Muscle layer of duodenum (tissue), 2 donors: ENCODE results near the gene EBPL.

Experiments used
- H3K27ac ChIP-seq: one replicate; pipeline ENCODE4 v1.7.0; 2013; ENCODE audit warnings: mild to moderate bottlenecking, low read length
- H3K27me3 ChIP-seq: one replicate; pipeline ENCODE4 v1.7.0; 2013; ENCODE audit warnings: low read depth, mild to moderate bottlenecking, control low read depth, low read length
- H3K36me3 ChIP-seq, 2 donors: one replicate each; pipeline ENCODE4 v1.7.0; 2013; ENCODE audit warnings: low read length in 2 of 2, control low read depth in 1 of 2, mild to moderate bottlenecking in 1 of 2; ENCODE audit not compliant: insufficient read depth in 2 of 2, control insufficient read depth in 1 of 2
- H3K4me1 ChIP-seq, 2 donors: one replicate each; pipeline ENCODE4 v1.7.0; 2013; ENCODE audit warnings: low read length in 2 of 2, mild to moderate bottlenecking in 2 of 2, control low read depth in 1 of 2, moderate library complexity in 1 of 2; ENCODE audit not compliant: insufficient read depth in 2 of 2, control insufficient read depth in 1 of 2
- H3K4me3 ChIP-seq, 2 donors: one replicate each; pipeline ENCODE4 v1.7.0; 2013; ENCODE audit warnings: low read length in 2 of 2, low read depth in 1 of 2, mild to moderate bottlenecking in 1 of 2
- H3K9me3 ChIP-seq, 2 donors: one replicate each; pipeline ENCODE4 v1.7.0; 2013; ENCODE audit warnings: low read length in 2 of 2, control low read depth in 1 of 2, mild to moderate bottlenecking in 1 of 2; ENCODE audit not compliant: control insufficient read depth in 1 of 2
- donor health status: healthy.

EBPL gene

DNA sequence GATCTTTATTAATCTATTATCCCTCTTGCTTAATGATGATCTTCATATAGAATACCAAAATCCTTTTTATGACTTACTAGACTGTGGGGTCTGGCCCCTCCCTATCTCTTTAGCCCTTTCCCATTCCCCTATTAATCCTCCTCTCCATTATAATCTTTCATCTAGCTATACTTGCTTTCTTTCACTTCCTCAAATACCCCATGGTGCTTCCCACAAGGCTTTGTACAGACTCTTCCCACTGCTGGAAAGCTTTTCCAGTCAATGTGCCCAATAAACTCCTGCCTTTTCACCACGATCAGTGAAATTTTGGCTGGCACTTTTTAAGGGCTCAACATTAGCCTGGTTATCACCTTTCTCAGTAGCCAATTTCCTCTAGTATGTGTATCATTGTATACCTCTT, 3.2 kb upstream of the EBPL start:
- Histone ChIP-seq H3K4me1 (no peaks in the 10 kb centered on the region), H3K27me3 (no peaks in the 10 kb centered on the region), H3K4me3 (no peak overlapping the region), H3K9me3 (no peaks in the 10 kb centered on the region), H3K27ac (no peak overlapping the region), H3K36me3 (no peaks in the 10 kb centered on the region)

GRCh38 chr13:49693877-49694276, 2.6 kb upstream of the EBPL start:
- Histone ChIP-seq H3K27ac (no peak overlapping the region), H3K36me3 (no peaks in the 10 kb centered on the region), H3K27me3 (no peaks in the 10 kb centered on the region), H3K4me3 (no peak overlapping the region), H3K4me1 (no peaks in the 10 kb centered on the region), H3K9me3 (no peaks in the 10 kb centered on the region)

DNA sequence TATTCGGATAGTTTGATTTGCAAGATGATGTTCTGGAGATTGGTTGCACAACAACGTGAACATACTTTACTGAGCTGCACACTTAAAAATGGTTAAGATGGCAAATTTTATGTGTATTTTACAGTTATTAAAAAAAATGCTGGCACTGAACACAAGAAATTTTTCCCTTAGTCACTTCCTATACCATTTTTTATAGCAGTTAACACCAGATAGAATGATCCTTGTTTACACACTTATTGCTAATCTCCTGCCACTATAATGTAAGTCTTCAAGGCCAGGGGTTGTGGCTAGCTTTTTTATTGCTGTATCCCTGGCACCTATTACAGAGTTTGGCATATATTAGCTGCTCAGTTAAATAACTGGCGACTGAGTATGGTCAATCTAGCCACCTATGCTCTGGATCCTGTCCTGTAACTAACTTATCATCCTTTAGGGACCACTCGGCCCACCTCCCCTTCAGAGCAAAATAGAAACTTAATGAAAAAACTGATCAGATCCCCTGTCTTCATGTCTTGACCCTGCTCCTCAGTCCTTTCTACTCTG, 2.0 kb upstream of the EBPL start:
- Histone ChIP-seq H3K27me3 (no peaks in the 10 kb centered on the region), H3K36me3 (no peaks in the 10 kb centered on the region), H3K4me3 (no peak overlapping the region), H3K9me3 (no peaks in the 10 kb centered on the region), H3K4me1 (no peaks in the 10 kb centered on the region), H3K27ac (no peak overlapping the region)

DNA sequence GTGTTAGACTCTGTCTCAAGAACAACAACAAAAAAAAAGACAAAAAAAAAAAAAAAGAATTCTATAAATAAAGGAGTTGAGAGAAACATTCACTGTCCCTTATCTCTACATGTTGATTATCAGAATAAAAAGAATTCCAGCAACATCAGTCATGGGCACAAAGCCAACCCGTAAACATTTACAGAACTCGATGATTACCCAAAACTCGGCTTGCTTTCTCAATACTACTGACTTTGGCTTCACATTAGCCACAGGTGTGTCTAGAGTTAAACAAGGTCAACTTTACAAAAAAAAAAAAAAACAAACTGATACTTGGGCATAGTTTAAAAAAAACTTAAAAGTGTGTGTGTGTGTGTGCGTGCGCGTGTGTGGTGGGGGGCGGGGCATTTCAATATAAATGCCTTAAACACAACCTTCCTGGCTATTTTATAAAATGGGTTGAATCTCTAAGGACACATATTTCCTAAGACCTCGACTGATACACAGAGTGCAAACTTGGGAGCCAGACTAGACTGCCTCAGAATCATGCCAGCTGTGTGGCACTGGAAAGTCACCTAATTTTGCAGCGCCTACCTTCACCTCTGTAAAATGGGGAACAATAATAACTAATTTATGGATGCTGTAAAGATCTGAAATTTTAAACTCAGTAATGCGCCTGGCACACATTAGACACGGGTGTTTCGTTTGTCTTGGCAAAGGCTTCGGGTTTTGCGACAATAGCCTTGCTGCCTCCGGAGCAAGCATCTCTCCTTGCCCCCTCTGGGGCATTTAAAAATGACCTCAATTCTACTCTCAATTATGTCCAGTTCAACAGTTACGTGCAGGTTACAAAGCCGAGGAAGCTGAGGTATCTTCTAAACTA, 922 bp downstream of the EBPL start:
- peak overlapping the region; percentile 0 for H3K27ac ChIP-seq
- no peaks in the 10 kb centered on the region for H3K27me3 ChIP-seq
- no peaks in the 10 kb centered on the region for H3K9me3 ChIP-seq
- no peaks in the 10 kb centered on the region for H3K4me1 ChIP-seq
- peaks cover 0 to 5% of the 10 kb centered on the region in 2 donors for H3K36me3 ChIP-seq
- H3K4me3 ChIP-seq = peak overlapping the region; percentile 74 to 77

GRCh38 chr13:49683489-49683888, 7.8 kb downstream of the EBPL start:
- peaks cover 0 to 5% of the 10 kb centered on the region in 2 donors for H3K36me3 ChIP-seq
- no peaks in the 10 kb centered on the region for H3K9me3 ChIP-seq
- H3K4me3 ChIP-seq = no peak overlapping the region

DNA sequence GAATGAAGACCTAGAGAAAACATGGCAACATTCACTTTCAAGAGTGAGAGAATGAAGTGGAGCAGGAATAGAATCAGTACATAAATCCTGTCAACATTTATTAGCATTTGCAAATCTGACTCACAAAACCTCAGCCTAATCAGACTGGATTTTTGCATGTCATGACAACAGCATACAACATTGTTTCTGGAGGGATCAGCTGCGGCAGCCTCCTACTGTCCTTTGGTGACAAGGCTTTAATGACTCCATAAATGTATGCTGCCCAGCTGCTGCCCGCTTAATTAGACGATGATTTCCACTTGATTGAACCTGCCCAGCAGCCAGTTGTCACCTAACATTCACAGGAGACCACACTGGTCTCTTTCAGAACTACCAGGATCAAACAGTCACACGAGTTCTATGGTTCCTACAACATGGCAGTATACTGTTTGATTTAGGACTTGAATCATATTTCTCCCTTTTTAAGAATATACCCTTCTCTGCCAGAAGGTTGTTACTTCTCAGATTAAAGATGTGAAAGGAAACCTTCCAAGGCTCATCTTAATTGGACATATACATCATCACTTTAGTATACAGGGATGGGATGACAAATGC, 9.3 kb downstream of the EBPL start:
- H3K4me1 ChIP-seq = no peaks in the 10 kb centered on the region
- no peak overlapping the region for H3K27ac ChIP-seq
- H3K4me3 ChIP-seq = no peak overlapping the region

More at GRCh38 chr13:49683489-49683888, 7.8 kb downstream of the EBPL start:
- H3K27me3 ChIP-seq = no peaks in the 10 kb centered on the region
- no peaks in the 10 kb centered on the region for H3K4me1 ChIP-seq
- no peak overlapping the region for H3K27ac ChIP-seq

DNA sequence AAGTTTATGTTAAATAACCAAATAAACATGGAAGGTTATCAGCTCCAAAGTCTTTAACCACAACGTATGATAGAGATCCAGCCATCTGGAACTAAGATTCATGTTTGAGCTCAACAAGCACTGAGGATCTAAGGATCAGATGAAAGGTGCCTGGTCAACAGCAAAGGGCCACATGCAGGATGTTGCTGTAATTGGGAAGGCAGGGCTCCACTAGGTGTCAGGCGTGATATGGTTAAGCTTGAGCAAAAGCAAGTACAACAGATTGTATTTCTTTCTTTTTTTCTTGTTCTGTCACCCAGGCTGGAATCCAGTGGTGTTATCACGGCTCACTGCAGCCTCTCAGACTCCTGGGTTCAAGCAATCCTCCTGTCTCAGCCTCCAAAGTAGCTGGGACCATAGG, 12.0 kb downstream of the EBPL start:
- no peaks in the 10 kb centered on the region for H3K27me3 ChIP-seq
- no peaks in the 10 kb centered on the region for H3K4me1 ChIP-seq
- no peak overlapping the region for H3K27ac ChIP-seq

More for the DNA sequence above, 9.3 kb downstream of the EBPL start:
- no peaks in the 10 kb centered on the region for H3K9me3 ChIP-seq
- no peaks in the 10 kb centered on the region for H3K27me3 ChIP-seq
- no peaks in the 10 kb centered on the region for H3K36me3 ChIP-seq

DNA sequence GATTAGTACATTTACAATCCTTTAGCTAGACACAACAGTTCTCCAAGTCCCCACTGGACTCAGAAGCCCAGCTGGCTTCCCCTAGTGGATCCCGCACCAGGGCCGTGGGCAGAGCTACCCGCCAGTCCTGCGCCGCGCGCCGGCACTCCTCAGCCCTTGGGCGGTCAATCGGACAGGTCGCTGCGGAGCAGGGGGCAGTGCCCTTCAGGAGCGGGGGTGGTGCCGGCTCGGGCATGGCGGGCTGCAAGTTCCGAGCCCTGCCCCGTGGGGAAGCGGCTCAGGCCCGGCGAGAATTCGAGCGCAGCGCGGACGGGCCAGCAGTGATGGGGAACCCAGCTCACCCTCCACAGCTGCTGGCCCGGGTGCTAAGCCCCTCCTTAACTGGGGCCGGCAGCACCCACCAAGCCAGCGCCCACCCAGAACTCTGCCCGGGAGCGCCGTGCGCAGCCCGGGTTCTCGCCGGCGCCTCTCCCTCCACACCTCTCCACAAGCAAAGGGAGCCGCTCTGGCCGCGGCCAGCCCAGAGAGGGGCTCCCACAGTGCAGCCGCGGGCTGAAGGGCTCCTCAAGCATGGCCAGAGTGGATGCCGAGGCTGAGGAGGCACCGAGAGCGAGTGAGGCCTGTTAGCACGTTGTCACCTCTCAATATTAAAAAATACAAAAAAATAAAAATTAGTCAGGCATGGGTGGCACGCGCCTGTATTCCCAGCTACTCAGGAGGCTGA, 12.9 kb downstream of the EBPL start:
- H3K36me3 ChIP-seq = no peaks in the 10 kb centered on the region
- H3K4me1 ChIP-seq = no peaks in the 10 kb centered on the region
- no peak overlapping the region for H3K4me3 ChIP-seq
- no peaks in the 10 kb centered on the region for H3K27me3 ChIP-seq
- H3K9me3 ChIP-seq = no peaks in the 10 kb centered on the region
- H3K27ac ChIP-seq = no peak overlapping the region

More for the DNA sequence above, 12.0 kb downstream of the EBPL start:
- Histone ChIP-seq H3K4me3 (no peak overlapping the region), H3K9me3 (no peaks in the 10 kb centered on the region), H3K36me3 (no peaks in the 10 kb centered on the region)

DNA sequence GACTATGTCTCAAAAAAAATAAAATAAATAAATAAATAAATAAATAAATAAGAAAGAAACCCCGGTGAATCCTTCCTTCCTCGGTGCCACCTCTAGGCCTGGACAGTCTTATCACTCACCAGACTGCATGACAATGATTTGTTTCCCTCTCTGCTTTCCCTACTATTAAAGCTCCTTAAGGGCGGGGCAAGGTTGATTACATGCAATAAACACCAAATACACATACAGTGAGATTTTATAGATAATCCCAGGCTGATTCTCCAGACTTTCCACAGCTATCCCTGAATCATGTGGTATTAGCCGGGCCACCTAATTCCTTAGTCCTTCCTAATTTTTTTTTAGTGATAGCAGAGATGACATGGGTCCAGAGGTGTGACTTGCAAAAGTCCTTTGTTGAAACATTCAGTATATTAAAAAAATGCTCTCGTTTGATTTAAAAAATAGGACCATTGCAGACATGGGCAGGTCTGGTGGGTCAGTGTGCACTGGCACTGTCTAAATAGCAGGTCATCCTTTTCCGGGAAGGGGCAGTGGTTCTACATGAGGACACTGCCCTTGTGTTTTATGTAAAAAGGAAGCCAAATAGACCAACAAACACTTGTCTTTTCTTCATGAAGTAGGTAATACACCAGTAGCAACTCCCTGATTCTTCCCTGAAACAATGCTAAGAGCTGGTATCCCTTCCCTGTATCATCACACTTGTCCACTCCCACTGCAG, 14.5 kb downstream of the EBPL start:
- H3K36me3 ChIP-seq = no peaks in the 10 kb centered on the region
- H3K4me1 ChIP-seq = no peaks in the 10 kb centered on the region
- no peaks in the 10 kb centered on the region for H3K27me3 ChIP-seq
- H3K27ac ChIP-seq = no peak overlapping the region
- H3K9me3 ChIP-seq = no peaks in the 10 kb centered on the region
- no peak overlapping the region for H3K4me3 ChIP-seq

GRCh38 chr13:49670828-49671227, 20.5 kb downstream of the EBPL start:
- Histone ChIP-seq H3K9me3 (no peaks in the 10 kb centered on the region), H3K27ac (no peak overlapping the region), H3K36me3 (peaks cover 5 to 21% of the 10 kb centered on the region in 2 donors), H3K4me1 (no peaks in the 10 kb centered on the region), H3K4me3 (no peak overlapping the region), H3K27me3 (no peaks in the 10 kb centered on the region)
